ENCODE measurements around the gene EHMT1. TPM values are rescaled to one million over a fixed set of nuclear protein-coding genes. Genes with fewer than 3 reads are reported as not detected.

EHMT1 gene
- polyA plus RNA-seq, 1 of the 3 experiments (the other 2 are of a cell fraction) = 39.5 TPM

DNA sequence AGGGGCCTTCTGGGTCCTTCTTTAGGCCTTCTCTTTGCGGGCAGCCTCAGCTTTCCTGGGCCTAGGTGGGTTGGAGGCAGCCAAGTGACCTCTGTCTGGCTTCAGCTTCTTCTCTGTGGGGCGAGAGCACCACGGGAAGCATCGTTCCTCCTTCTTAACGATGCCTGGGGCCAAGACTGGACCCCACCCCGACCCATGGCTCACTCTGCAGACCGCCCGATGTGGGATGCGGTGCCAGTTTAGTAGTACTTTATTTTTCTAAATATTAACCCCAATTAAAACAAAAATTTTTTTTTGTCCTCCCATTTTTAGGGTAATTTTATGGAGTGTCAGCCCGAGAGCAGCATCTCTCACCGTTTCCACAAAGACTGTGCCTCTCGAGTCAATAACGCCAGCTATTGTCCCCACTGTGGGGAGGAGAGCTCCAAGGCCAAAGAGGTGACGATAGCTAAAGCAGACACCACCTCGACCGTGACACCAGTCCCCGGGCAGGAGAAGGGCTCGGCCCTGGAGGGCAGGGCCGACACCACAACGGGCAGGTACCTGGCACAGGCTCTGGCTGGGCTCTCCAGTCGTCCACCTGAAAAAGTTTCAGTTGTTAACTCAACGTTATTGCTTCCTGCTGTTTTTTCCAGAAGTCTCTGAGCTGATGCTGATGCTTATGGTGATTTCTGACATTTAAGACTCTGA, 157.6 kb downstream of the EHMT1 start (continued):
- TF ChIP-seq TAF1 (IDR thresholded peaks at IDR 0.05; ENCODE audit: borderline replicate concordance, low read depth, low read length) (no peak), ELF1 (IDR thresholded peaks at IDR 0.05) (no peak)

DNA sequence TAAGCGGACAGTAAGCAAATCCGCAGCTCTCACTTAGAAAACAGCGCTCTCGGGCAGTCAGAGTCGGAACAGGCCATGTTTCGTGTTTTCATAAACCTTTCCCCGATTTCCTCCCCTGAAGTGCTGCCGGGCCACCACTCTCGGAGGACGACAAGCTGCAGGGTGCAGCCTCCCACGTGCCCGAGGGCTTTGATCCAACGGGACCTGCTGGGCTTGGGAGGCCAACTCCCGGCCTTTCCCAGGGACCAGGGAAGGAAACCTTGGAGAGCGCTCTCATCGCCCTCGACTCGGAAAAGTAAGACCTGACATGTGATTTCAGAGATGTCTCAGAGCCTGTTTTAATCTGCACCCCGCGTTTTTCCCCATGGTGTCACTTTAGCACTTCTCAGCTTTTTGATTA, 159.0 kb downstream of the EHMT1 start:
- Histone ChIP-seq H3K79me2 (ENCODE audit: insufficient read depth) (no peaks in the 10 kb centered on the region), H3K27me3 (ENCODE audit: insufficient read depth) (no peaks in the 10 kb centered on the region), H3K4me2 (no peak overlapping the region), H3K27ac (ENCODE audit: low read depth in 2 of 2, low read length in 1 of 2) (no peak overlapping the region), H4K20me1 (ENCODE audit: insufficient read depth) (no peaks in the 10 kb centered on the region), H2AFZ (ENCODE audit: low read depth) (no peak overlapping the region), H3K4me1 (ENCODE audit: control insufficient read depth in 1 of 2, insufficient read depth in 2 of 2, low read depth in 1 of 2, low read length in 1 of 2) (no peaks in the 10 kb centered on the region), H3K9me2 (no peaks in the 10 kb centered on the region), H3K9ac (no peak overlapping the region), H3F3A (replicated peaks; ENCODE audit: insufficient read depth) (no peaks in the 10 kb centered on the region), H3K36me3 (replicated peaks in 1 of 2; ENCODE audit: control insufficient read depth in 1 of 2, insufficient read depth in 2 of 2, low read length in 1 of 2) (peaks cover 32 to 73% of the 10 kb centered on the region in 2 experiments), H3K4me3 (ENCODE audit: low read depth in 2 of 2, low read length in 1 of 2) (no peak overlapping the region), H3K9me3 (no peaks in the 10 kb centered on the region)
- no peak for TF ChIP-seq GATA2 (CRISPR knock-in tag; IDR thresholded peaks at IDR 0.05)
- TF ChIP-seq YY1 (IDR thresholded peaks at IDR 0.05; ENCODE audit: low read depth) = no peak
- TF ChIP-seq CHD2 (IDR thresholded peaks at IDR 0.05; ENCODE audit: low read length, partially characterized antibody) = no peak
- TF ChIP-seq RAD21 (IDR thresholded peaks at IDR 0.05; ENCODE audit: low read length) = no peak
- TF ChIP-seq, protein P1, sequence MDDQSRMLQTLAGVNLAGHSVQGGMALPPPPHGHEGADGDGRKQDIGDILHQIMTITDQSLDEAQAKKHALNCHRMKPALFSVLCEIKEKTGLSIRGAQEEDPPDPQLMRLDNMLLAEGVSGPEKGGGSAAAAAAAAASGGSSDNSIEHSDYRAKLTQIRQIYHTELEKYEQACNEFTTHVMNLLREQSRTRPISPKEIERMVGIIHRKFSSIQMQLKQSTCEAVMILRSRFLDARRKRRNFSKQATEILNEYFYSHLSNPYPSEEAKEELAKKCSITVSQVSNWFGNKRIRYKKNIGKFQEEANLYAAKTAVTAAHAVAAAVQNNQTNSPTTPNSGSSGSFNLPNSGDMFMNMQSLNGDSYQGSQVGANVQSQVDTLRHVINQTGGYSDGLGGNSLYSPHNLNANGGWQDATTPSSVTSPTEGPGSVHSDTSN (IDR thresholded peaks at IDR 0.05) = no peak
- TF ChIP-seq FOXM1 (IDR thresholded peaks at IDR 0.05; ENCODE audit: low read depth) = no peak
- ChIA-PET POLR2A (no interaction called here), CTCF (interaction anchor here (1.0 to 1.7 kb wide), 3 partner anchors 11 to 40 kb away, joined by 3 to 6 read pairs (median 5); no protein-coding TSS in a partner anchor)
- 95% methylated on average over 11 of the region's 20 CpGs for WGBS (ENCODE audit: low lambda C conversion rate)
- no peak for DNase-seq

DNA sequence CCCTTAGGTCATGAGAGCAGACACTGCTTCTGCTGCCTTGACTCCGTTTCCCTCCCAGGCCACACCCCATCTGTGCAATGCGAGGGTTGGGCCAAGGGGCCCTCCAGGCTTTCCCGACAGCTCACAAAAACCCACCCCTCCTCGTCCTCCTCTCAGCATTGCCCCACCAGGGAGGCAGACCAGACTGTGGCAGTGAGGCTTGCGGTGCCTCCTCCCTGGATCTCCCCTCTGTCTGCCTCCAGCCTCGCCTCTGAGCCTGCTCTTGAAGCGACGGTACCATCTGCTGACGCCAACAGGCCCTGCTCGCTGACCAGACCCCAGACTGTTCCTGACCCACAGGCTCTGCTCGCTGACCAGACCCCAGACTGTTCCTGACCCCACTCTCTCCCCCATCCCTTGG, 159.5 kb downstream of the EHMT1 start:
- ChIA-PET CTCF (interaction anchor here (1.0 to 1.7 kb wide), 2 partner anchors 11 to 12 kb away, joined by 5 to 6 read pairs; no protein-coding TSS in a partner anchor), POLR2A (no interaction called here)
- no peak overlapping the region for H3K27ac ChIP-seq (ENCODE audit: low read depth in 2 of 2, low read length in 1 of 2)
- no peak overlapping the region for H2AFZ ChIP-seq (ENCODE audit: low read depth)
- H3K4me1 ChIP-seq (ENCODE audit: control insufficient read depth in 1 of 2, insufficient read depth in 2 of 2, low read depth in 1 of 2, low read length in 1 of 2) = no peaks in the 10 kb centered on the region
- peaks cover 31 to 78% of the 10 kb centered on the region in 2 experiments for H3K36me3 ChIP-seq (replicated peaks in 1 of 2; ENCODE audit: control insufficient read depth in 1 of 2, insufficient read depth in 2 of 2, low read length in 1 of 2)
- 99% methylated on average over 9 of the region's 11 CpGs for WGBS (ENCODE audit: low lambda C conversion rate)
- no peaks in the 10 kb centered on the region for H3K9me2 ChIP-seq
- H4K20me1 ChIP-seq (ENCODE audit: insufficient read depth) = no peaks in the 10 kb centered on the region
- no peaks in the 10 kb centered on the region for H3K9me3 ChIP-seq
- no peaks in the 10 kb centered on the region for H3K27me3 ChIP-seq (ENCODE audit: insufficient read depth)
- no peak for TF ChIP-seq FOXM1 (IDR thresholded peaks at IDR 0.05; ENCODE audit: low read depth)
- TF ChIP-seq GABPA (IDR thresholded peaks at IDR 0.05; ENCODE audit: low read depth) = no peak
- TF ChIP-seq TCF12 (IDR thresholded peaks at IDR 0.05) = no peak
- TF ChIP-seq, protein P2, sequence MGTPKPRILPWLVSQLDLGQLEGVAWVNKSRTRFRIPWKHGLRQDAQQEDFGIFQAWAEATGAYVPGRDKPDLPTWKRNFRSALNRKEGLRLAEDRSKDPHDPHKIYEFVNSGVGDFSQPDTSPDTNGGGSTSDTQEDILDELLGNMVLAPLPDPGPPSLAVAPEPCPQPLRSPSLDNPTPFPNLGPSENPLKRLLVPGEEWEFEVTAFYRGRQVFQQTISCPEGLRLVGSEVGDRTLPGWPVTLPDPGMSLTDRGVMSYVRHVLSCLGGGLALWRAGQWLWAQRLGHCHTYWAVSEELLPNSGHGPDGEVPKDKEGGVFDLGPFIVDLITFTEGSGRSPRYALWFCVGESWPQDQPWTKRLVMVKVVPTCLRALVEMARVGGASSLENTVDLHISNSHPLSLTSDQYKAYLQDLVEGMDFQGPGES (IDR thresholded peaks at IDR 0.05; ENCODE audit: low read depth, low read length) = no peak
- TF ChIP-seq, protein P3, sequence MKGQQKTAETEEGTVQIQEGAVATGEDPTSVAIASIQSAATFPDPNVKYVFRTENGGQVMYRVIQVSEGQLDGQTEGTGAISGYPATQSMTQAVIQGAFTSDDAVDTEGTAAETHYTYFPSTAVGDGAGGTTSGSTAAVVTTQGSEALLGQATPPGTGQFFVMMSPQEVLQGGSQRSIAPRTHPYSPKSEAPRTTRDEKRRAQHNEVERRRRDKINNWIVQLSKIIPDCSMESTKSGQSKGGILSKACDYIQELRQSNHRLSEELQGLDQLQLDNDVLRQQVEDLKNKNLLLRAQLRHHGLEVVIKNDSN (IDR thresholded peaks at IDR 0.05; ENCODE audit: borderline replicate concordance, low read depth) = no peak
- TF ChIP-seq MEF2A (IDR thresholded peaks at IDR 0.05; ENCODE audit: borderline replicate concordance, low read depth) = no peak
- TF ChIP-seq YY1 (IDR thresholded peaks at IDR 0.05; ENCODE audit: low read depth) = no peak
- no peak overlapping the region for H3K4me2 ChIP-seq
- H3K79me2 ChIP-seq (ENCODE audit: insufficient read depth) = no peaks in the 10 kb centered on the region
- DNase-seq = no peak
- no peak overlapping the region for H3K9ac ChIP-seq
- H3K4me3 ChIP-seq (ENCODE audit: low read depth in 2 of 2, low read length in 1 of 2) = no peak overlapping the region
- no peaks in the 10 kb centered on the region for H3F3A ChIP-seq (replicated peaks; ENCODE audit: insufficient read depth)
